Endothelial cell of umbilical vein (primary cell): ENCODE measurements around the gene SEC14L1. TPM values are rescaled to one million over a fixed set of nuclear protein-coding genes. Genes with fewer than 3 reads are reported as not detected.

Source experiments
- BruUV-seq: library from RNA; stranded (reverse); fragments of 400-500 nt; replicated peaks from 2 replicates; lab custom pipeline; 2021; lab: Mats Ljungman, UMichigan
- CTCF ChIA-PET: fragments of 300-600, 350-600 bp; sonication (Branson Sonifier 250); formaldehyde crosslinking; loops from one replicate; lab custom pipeline; 2021; ENCODE audit warnings: antibody characterized with exemption, inconsistent platforms; lab: Charles Lee
- POLR2A ChIA-PET: fragments of 300-600, 350-600 bp; sonication (Branson Sonifier 250); formaldehyde crosslinking; loops from one replicate; lab custom pipeline; 2021; ENCODE audit warnings: antibody characterized with exemption, inconsistent platforms; lab: Charles Lee
- DNase-seq: peaks from one replicate; pipeline ENCODE4 v3.0.0-alpha.2; 2011; ENCODE audit warnings: low read depth, low spot score
- FAIRE-seq: peaks from 2 replicates; lab custom pipeline; 2011; peaks lifted over from hg19 to GRCh38; lab: Jason Lieb, UNC
- H2AFZ ChIP-seq: 2 replicates; pipeline ENCODE4 v1.6.0; 2012; ENCODE audit warnings: low read depth, low read length, control low read depth, inconsistent platforms
- H3K27ac ChIP-seq: 2 replicates; pipeline ENCODE4 v1.5.1; 2011; ENCODE audit warnings: low read depth, mild to moderate bottlenecking, control low read depth, low read length, moderate library complexity; ENCODE audit not compliant: insufficient read depth
- H3K27me3 ChIP-seq, 2 experiments: 2 replicates each; pipeline versions ENCODE4 v1.6.0 to v1.6.1; 2011; ENCODE audit warnings: low read length in 2 of 2, mixed read lengths in 1 of 2; ENCODE audit not compliant: control insufficient read depth in 2 of 2, insufficient read depth in 2 of 2
- H3K36me3 ChIP-seq, 2 experiments: 2 replicates in 1 of 2; 3 replicates in 1 of 2; pipeline ENCODE4 v1.5.1; 2011; ENCODE audit warnings: low read length in 2 of 2, mild to moderate bottlenecking in 1 of 2, moderate library complexity in 1 of 2; ENCODE audit not compliant: control insufficient read depth in 2 of 2, insufficient read depth in 2 of 2; ENCODE audit errors: extremely low read depth in 1 of 2
- H3K4me1 ChIP-seq: 3 replicates; pipeline ENCODE4 v1.5.1; 2011; ENCODE audit warnings: mild to moderate bottlenecking, low read length; ENCODE audit not compliant: control insufficient read depth, insufficient read depth; ENCODE audit errors: extremely low read depth
- H3K4me2 ChIP-seq: 2 replicates; pipeline ENCODE4 v1.6.1; 2011; ENCODE audit warnings: low read length, control low read depth, mixed read lengths; ENCODE audit not compliant: insufficient read depth
- H3K4me3 ChIP-seq, 3 experiments: fragments of 200-600 bp in 1 of 3; sonication (generic), shearing (Covaris generic) in 1 of 3; replicated peaks in 1 of 3; 2 replicates each; pipeline ENCODE4 v1.5.1; 2011 to 2016; ENCODE audit warnings: control low read depth in 3 of 3, low read length in 3 of 3, mild to moderate bottlenecking in 2 of 3, inconsistent platforms in 1 of 3, low read depth in 1 of 3, moderate library complexity in 1 of 3; ENCODE audit not compliant: insufficient read depth in 1 of 3
- H3K79me2 ChIP-seq: 2 replicates; pipeline ENCODE4 v1.6.0; 2012; ENCODE audit warnings: low read length, inconsistent platforms; ENCODE audit not compliant: control insufficient read depth, insufficient read depth
- H3K9ac ChIP-seq: replicated peaks from 2 replicates; pipeline ENCODE3; 2011; ENCODE audit warnings: low read length, control low read depth; ENCODE audit not compliant: insufficient read depth; ENCODE audit errors: extremely low read depth
- H3K9me1 ChIP-seq: replicated peaks from 3 replicates; pipeline ENCODE4 v1.6.0; 2011; ENCODE audit warnings: mild to moderate bottlenecking, low read length; ENCODE audit not compliant: control insufficient read depth, insufficient read depth; ENCODE audit errors: extremely low read depth
- H3K9me3 ChIP-seq: replicated peaks from 2 replicates; pipeline ENCODE4 v1.5.1; 2012; ENCODE audit warnings: low read length, inconsistent platforms; ENCODE audit not compliant: control insufficient read depth, insufficient read depth
- H4K20me1 ChIP-seq: replicated peaks from 2 replicates; pipeline ENCODE3; 2011; ENCODE audit warnings: mild to moderate bottlenecking, low read length; ENCODE audit not compliant: control insufficient read depth, insufficient read depth; ENCODE audit errors: extremely low read depth
- EZH2 ChIP-seq: IDR thresholded peaks from 2 replicates; pipeline ENCODE4 v1.6.1; 2012; ENCODE audit warnings: borderline replicate concordance, low read depth, mild to moderate bottlenecking, moderate library complexity, low read length, inconsistent platforms; ENCODE audit not compliant: severe bottlenecking
- FOS ChIP-seq: IDR thresholded peaks from 2 replicates; pipeline ENCODE4 v1.6.1; 2011; ENCODE audit warnings: mild to moderate bottlenecking, low read length, moderate library complexity, borderline replicate concordance; ENCODE audit not compliant: insufficient read depth
- GATA2 ChIP-seq: IDR thresholded peaks from 2 replicates; pipeline ENCODE4 v1.7.0; 2011; ENCODE audit warnings: low read depth, mild to moderate bottlenecking, moderate library complexity, mixed read lengths, low read length; ENCODE audit not compliant: insufficient read length, insufficient read depth
- JUN ChIP-seq: IDR thresholded peaks from 2 replicates; pipeline ENCODE4 v1.6.1; 2011; ENCODE audit warnings: borderline replicate concordance, low read depth; ENCODE audit not compliant: insufficient read length, insufficient read depth
- MAX ChIP-seq: IDR thresholded peaks from 2 replicates; pipeline ENCODE4 v1.6.1; 2011; ENCODE audit not compliant: insufficient read depth, insufficient read length
- MYC ChIP-seq: IDR thresholded peaks from one replicate; pipeline ENCODE4 v1.6.1; 2011; ENCODE audit warnings: mild to moderate bottlenecking, low read depth, low read length
- POLR2A ChIP-seq: IDR thresholded peaks from 2 replicates; pipeline ENCODE4 v1.6.1; 2012; ENCODE audit warnings: low read depth, mild to moderate bottlenecking, control low read depth, low read length
- POLR2AphosphoS5 ChIP-seq: IDR thresholded peaks from 2 replicates; pipeline ENCODE4 v1.6.1; 2012; ENCODE audit warnings: low read depth, mild to moderate bottlenecking, control low read depth, low read length, moderate library complexity; ENCODE audit not compliant: insufficient read depth
- dilution Hi-C: fragments of 300-500 bp; cut with MboI; formaldehyde crosslinking; loops from one replicate; pipeline ENCODE4 v1.15.0; 2019; ENCODE audit warnings: low sequenced_read_pairs; ENCODE audit not compliant: extremely low pct_ligation_motif_present
- intact Hi-C: fragments of 100-400 bp; cut with micrococcal nuclease; formaldehyde crosslinking; loops from one replicate; pipeline ENCODE4 v1.10.0; 2022
- polyA plus RNA-seq, 4 experiments: library from polyadenylated mRNA; depleted of rRNA in 3 of 4; stranded (reverse) in 3 of 4; unstranded in 1 of 4; fragments of >200 nt; gene quantifications; 2 replicates each; pipeline versions ENCODE4 v1.2.1 to v1.2.3, GENCODE V29; 2011 to 2012; ENCODE audit warnings: missing spikeins in 1 of 4
- total RNA-seq: library from RNA; stranded (reverse); gene quantifications from 2 replicates; pipeline ENCODE4 v1.2.3, GENCODE V29; 2021
- TF ChIP-seq, protein P1 (sequence below), 2 donors: IDR thresholded peaks; 1 replicate in 1 of 2; 2 replicates in 1 of 2; pipeline ENCODE4 v1.5.1; 2011; ENCODE audit warnings: low read length in 2 of 2, mild to moderate bottlenecking in 2 of 2, moderate library complexity in 2 of 2, control low read depth in 1 of 2, inconsistent platforms in 1 of 2, low read depth in 1 of 2; ENCODE audit not compliant: insufficient read depth in 1 of 2; ENCODE audit errors: extremely low read depth in 1 of 2

Gene SEC14L1
- total and polyA plus RNA-seq, 2 donors (not counting 3 experiments of a cell fraction or from before 2014, with no cell fraction given), result 215 to 631 TPM

DNA sequence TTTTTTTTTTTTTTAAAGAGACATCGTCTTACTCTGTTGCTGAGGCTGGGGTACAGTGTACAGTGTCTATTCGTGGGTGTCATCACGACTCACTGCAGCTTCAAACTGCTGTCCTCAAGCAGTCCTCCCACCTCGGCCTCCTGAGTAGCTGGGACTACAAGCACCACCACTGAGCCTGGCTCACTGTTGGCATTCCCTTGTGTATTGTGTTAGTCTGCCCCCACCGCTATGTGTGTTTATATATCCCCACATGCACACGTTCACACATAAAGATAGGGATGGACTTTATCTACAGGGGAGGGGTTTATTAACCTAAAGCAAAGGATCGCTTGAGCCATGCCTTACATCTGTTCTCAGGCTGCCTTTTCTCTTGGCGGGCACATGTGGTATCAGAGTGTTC is 63.8 kb downstream of the SEC14L1 start:
- BruUV-seq, result no TSS peak

More for the DNA sequence above, 63.8 kb downstream of the SEC14L1 start:
- H4K20me1 ChIP-seq, result no peaks in the 10 kb centered on the region
- no peak overlapping the region for H2AFZ ChIP-seq
- ChIA-PET POLR2A (no interaction called here), CTCF (interaction anchor here (0.6 kb wide), 1 partner anchor 116 kb away, joined by 3 read pairs; no protein-coding TSS in a partner anchor)
- DNase-seq (no peak), FAIRE-seq (no peak)
- no peaks in the 10 kb centered on the region for H3K9me1 ChIP-seq
- no peak overlapping the region for H3K4me2 ChIP-seq
- dilution Hi-C loops (no loop called here), intact Hi-C loops (no loop called here)
- peaks cover 64% of the 10 kb centered on the region for H3K79me2 ChIP-seq
- peak overlapping the region; percentile 91 for H3K27ac ChIP-seq
- H3K4me3 ChIP-seq, result no peak overlapping the region
- H3K4me1 ChIP-seq, result peaks cover 71% of the 10 kb centered on the region
- H3K27me3 ChIP-seq, result no peaks in the 10 kb centered on the region
- TF ChIP-seq GATA2 (no peak), EZH2 (no peak), POLR2AphosphoS5 (no peak), MYC (no peak), MAX (no peak), POLR2A (no peak), FOS (no peak), JUN (no peak)
- TF ChIP-seq, protein P1, sequence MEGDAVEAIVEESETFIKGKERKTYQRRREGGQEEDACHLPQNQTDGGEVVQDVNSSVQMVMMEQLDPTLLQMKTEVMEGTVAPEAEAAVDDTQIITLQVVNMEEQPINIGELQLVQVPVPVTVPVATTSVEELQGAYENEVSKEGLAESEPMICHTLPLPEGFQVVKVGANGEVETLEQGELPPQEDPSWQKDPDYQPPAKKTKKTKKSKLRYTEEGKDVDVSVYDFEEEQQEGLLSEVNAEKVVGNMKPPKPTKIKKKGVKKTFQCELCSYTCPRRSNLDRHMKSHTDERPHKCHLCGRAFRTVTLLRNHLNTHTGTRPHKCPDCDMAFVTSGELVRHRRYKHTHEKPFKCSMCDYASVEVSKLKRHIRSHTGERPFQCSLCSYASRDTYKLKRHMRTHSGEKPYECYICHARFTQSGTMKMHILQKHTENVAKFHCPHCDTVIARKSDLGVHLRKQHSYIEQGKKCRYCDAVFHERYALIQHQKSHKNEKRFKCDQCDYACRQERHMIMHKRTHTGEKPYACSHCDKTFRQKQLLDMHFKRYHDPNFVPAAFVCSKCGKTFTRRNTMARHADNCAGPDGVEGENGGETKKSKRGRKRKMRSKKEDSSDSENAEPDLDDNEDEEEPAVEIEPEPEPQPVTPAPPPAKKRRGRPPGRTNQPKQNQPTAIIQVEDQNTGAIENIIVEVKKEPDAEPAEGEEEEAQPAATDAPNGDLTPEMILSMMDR (IDR thresholded peaks at IDR 0.05; ENCODE audit: extremely low read depth in 1 of 2, insufficient read depth in 1 of 2, low read depth in 1 of 2, low read length in 2 of 2), result no peak
- H3K36me3 ChIP-seq, result peaks cover 47 to 68% of the 10 kb centered on the region in 2 experiments
- peak overlapping the region; percentile 55 for H3K9ac ChIP-seq
- no peaks in the 10 kb centered on the region for H3K9me3 ChIP-seq
